Middle frontal gyrus (tissue), 1 donor: ENCODE data around the gene DLL3.

Experiments
- DNase-seq: peaks from one replicate; pipeline ENCODE4 v3.0.0-alpha.2; 2015; ENCODE audit warnings: low spot score; ENCODE audit errors: extremely low spot score

Gene DLL3

GRCh38 chr19:39517432-39517831 lies 18.7 kb downstream of the DLL3 start:
- no peak for DNase-seq

GRCh38 chr19:39518458-39518857 lies 19.7 kb downstream of the DLL3 start:
- DNase-seq, result no peak

GRCh38 chr19:39518975-39519374 lies 20.2 kb downstream of the DLL3 start:
- no peak for DNase-seq

GRCh38 chr19:39520541-39521484 lies 22.1 kb downstream of the DLL3 start:
- DNase-seq, result no peak

- no peak for DNase-seq
Measured at GRCh38 chr19:39524495-39524894, 25.7 kb downstream of the DLL3 start.

GRCh38 chr19:39525205-39525604 lies 26.5 kb downstream of the DLL3 start:
- DNase-seq, result no peak

GRCh38 chr19:39531834-39532232 lies 33.1 kb downstream of the DLL3 start:
- no peak for DNase-seq

GRCh38 chr19:39532233-39533002 lies 33.7 kb downstream of the DLL3 start, which contains the start of gene EID2B:
EID2B (minus strand) TSS chr19:39532852; CDS start chr19:39532802, 50 bp downstream.
- peak; percentile 97 for DNase-seq

GRCh38 chr19:39533003-39533512 lies 34.3 kb downstream of the DLL3 start:
- DNase-seq, result no peak

- no peak for DNase-seq
Measured at GRCh38 chr19:39533791-39534190, 35.0 kb downstream of the DLL3 start.

GRCh38 chr19:39539165-39539517 lies 40.4 kb downstream of the DLL3 start:
- DNase-seq, result no peak

GRCh38 chr19:39539518-39540332 lies 41.0 kb downstream of the DLL3 start, which contains the start of gene EID2:
EID2 (minus strand) TSS chr19:39540161; CDS start chr19:39540079, 82 bp downstream.
- DNase-seq, result peak; percentile 91

- DNase-seq, result no peak
Measured at GRCh38 chr19:39540333-39540673, 41.6 kb downstream of the DLL3 start.

GRCh38 chr19:39542206-39542605 lies 43.5 kb downstream of the DLL3 start:
- no peak for DNase-seq

- no peak for DNase-seq
Measured at GRCh38 chr19:39543477-39543857, 44.7 kb downstream of the DLL3 start.

- no peak for DNase-seq
Measured at GRCh38 chr19:39544226-39544903, 45.6 kb downstream of the DLL3 start.

GRCh38 chr19:39544911-39545310 lies 46.2 kb downstream of the DLL3 start:
- no peak for DNase-seq

GRCh38 chr19:39546599-39546998 lies 47.9 kb downstream of the DLL3 start:
- no peak for DNase-seq

GRCh38 chr19:39550197-39550596 lies 51.5 kb downstream of the DLL3 start:
- no peak for DNase-seq

- DNase-seq, result no peak
Measured at GRCh38 chr19:39553082-39553652, 54.4 kb downstream of the DLL3 start.
